Esophagus muscularis mucosa (tissue), 4 donors: ENCODE results near the gene TPM4.

ENCODE experiments used
- CTCF ChIP-seq, 3 experiments: fragments of 200-600 bp in 2 of 3; fragments of 450-650 bp in 1 of 3; sonication (generic) in 2 of 3; IDR thresholded peaks; one replicate each; pipeline ENCODE4 v1.5.1; 2017 to 2019; ENCODE audit warnings: antibody characterized with exemption in 3 of 3, mild to moderate bottlenecking in 2 of 3, moderate library complexity in 1 of 3
- EP300 ChIP-seq: sonication (generic); formaldehyde crosslinking; IDR thresholded peaks from one replicate; pipeline ENCODE4 v1.6.1; 2017; ENCODE audit warnings: antibody characterized with exemption
- POLR2A ChIP-seq: fragments of 450-650 bp; IDR thresholded peaks from one replicate; pipeline ENCODE4 v1.6.1; 2017; ENCODE audit warnings: antibody characterized with exemption, moderate library complexity, mild to moderate bottlenecking, low read depth
- POLR2AphosphoS5 ChIP-seq, 2 donors: sonication (generic); formaldehyde crosslinking; IDR thresholded peaks; one replicate each; pipeline ENCODE4 v1.6.1; 2017; ENCODE audit warnings: antibody characterized with exemption in 2 of 2

- TF ChIP-seq CTCF (IDR thresholded peaks at IDR 0.05) = no peak
- TF ChIP-seq POLR2AphosphoS5 (IDR thresholded peaks at IDR 0.05) = no peak
- TF ChIP-seq POLR2A = no peak
- no peak for TF ChIP-seq EP300
Measured at GRCh38 chr19:16115301-16116039, 39.2 kb downstream of the TPM4 start.
